GM12874 (cell line): ENCODE data around the gene GABBR1.

ENCODE experiments used
- CTCF ChIP-seq: IDR thresholded peaks from 2 replicates; pipeline ENCODE4 v1.5.1; 2011; ENCODE audit warnings: low read depth, mild to moderate bottlenecking, control low read depth, low read length, moderate library complexity; ENCODE audit not compliant: insufficient read depth

Gene GABBR1

GRCh38 chr6:29521006-29521680 lies 111.8 kb downstream of the GABBR1 start:
- TF ChIP-seq CTCF = no peak

GRCh38 chr6:29520232-29520631 lies 112.8 kb downstream of the GABBR1 start:
- no peak for TF ChIP-seq CTCF

GRCh38 chr6:29519291-29520010 lies 113.5 kb downstream of the GABBR1 start:
- TF ChIP-seq CTCF = no peak

GRCh38 chr6:29517728-29518440 lies 115.1 kb downstream of the GABBR1 start:
- TF ChIP-seq CTCF = no peak

- no peak for TF ChIP-seq CTCF
Observed at GRCh38 chr6:29517245-29517644, 115.7 kb downstream of the GABBR1 start.

- TF ChIP-seq CTCF = no peak
Observed at GRCh38 chr6:29516108-29516507, 116.9 kb downstream of the GABBR1 start.

GRCh38 chr6:29510746-29511300 lies 122.2 kb downstream of the GABBR1 start:
- no peak for TF ChIP-seq CTCF
